Measurements from ENCODE around the gene NCAPD2. TPM values are rescaled to one million over a fixed set of nuclear protein-coding genes. Genes with fewer than 3 reads are reported as not detected.
A peak's percentile ranks its signal among the peaks of the same experiment; 100 is the strongest.
"Not testable (repeated sequence)": the region's sequence is repeated elsewhere in the genome, so short reads cannot be mapped to it uniquely, and the experiment has no call there.

The NCAPD2 gene
- polyA plus RNA-seq, 1 of the 3 experiments (the other 2 are of a cell fraction) = 46.9 TPM

- H3K9ac ChIP-seq = peak overlapping the region; percentile 99
- WGBS (ENCODE audit: low lambda C conversion rate) = 30% methylated on average over 5 of the region's 17 CpGs
- H3K36me3 ChIP-seq (replicated peaks in 1 of 2; ENCODE audit: control insufficient read depth in 1 of 2, insufficient read depth in 2 of 2, low read length in 1 of 2) = peaks cover 36 to 53% of the 10 kb centered on the region in 2 experiments
- peak overlapping the region; percentile 22 to 93; a peak in 3 of 4 replicates for H3K4me3 ChIP-seq (ENCODE audit: low read depth in 2 of 2, low read length in 1 of 2)
- H3K27ac ChIP-seq (ENCODE audit: low read depth in 2 of 2, low read length in 1 of 2) = peak overlapping the region; percentile 58 to 96; a peak in 3 of 4 replicates
- H3K79me2 ChIP-seq (ENCODE audit: insufficient read depth) = peaks cover 59% of the 10 kb centered on the region
- not testable (repeated sequence) for H3K27me3 ChIP-seq (ENCODE audit: insufficient read depth); H2AFZ ChIP-seq (ENCODE audit: low read depth); H3K9me3 ChIP-seq; H3K9me2 ChIP-seq
- H4K20me1 ChIP-seq (ENCODE audit: insufficient read depth) = peaks cover 55% of the 10 kb centered on the region
- ChIA-PET CTCF (interaction anchor here (0.6 to 9.4 kb wide), 42 partner anchors 9 to 549 kb away, joined by 3 to 228 read pairs (median 4); partner anchors contain the start of genes IFFO1, MRPL51, NOP2 and TNFRSF1A), POLR2A (interaction anchor here (0.8 to 5.4 kb wide), 7 partner anchors 9 to 68 kb away, joined by 3 to 73 read pairs (median 6); partner anchors contain the start of genes MRPL51, NOP2 and VAMP1)
- H3K4me1 ChIP-seq (ENCODE audit: control insufficient read depth in 1 of 2, insufficient read depth in 2 of 2, low read depth in 1 of 2, low read length in 1 of 2) = peaks cover 7 to 23% of the 10 kb centered on the region in 2 experiments; a peak in 3 of 4 replicates
- H3K4me2 ChIP-seq = peak overlapping the region; percentile 100
- peaks cover 77% of the 10 kb centered on the region for H3F3A ChIP-seq (replicated peaks; ENCODE audit: insufficient read depth)
- peak; percentile 71 for DNase-seq
- TF ChIP-seq SMC3 (IDR thresholded peaks at IDR 0.05; ENCODE audit: low read depth, low read length) (peak; percentile 49), CTCF (IDR thresholded peaks at IDR 0.05) (peak; percentile 91), MXI1 (IDR thresholded peaks at IDR 0.05; ENCODE audit: low read depth, low read length) (0 out of 2 replicates have a peak, but pooled peaks have one; percentile 19), RAD21 (IDR thresholded peaks at IDR 0.05; ENCODE audit: low read length) (peak; percentile 63), JUND (IDR thresholded peaks at IDR 0.05) (0 out of 2 replicates have a peak, but pooled peaks have one; percentile 8)
- TF ChIP-seq, protein P1, sequence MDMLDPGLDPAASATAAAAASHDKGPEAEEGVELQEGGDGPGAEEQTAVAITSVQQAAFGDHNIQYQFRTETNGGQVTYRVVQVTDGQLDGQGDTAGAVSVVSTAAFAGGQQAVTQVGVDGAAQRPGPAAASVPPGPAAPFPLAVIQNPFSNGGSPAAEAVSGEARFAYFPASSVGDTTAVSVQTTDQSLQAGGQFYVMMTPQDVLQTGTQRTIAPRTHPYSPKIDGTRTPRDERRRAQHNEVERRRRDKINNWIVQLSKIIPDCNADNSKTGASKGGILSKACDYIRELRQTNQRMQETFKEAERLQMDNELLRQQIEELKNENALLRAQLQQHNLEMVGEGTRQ (IDR thresholded peaks at IDR 0.05; ENCODE audit: borderline replicate concordance, low read depth, low read length) = 0 out of 2 replicates have a peak, but pooled peaks have one; percentile 1
These were observed 43.9 kb downstream of the NCAPD2 start for GRCh38 chr12:6537580-6538419.

DNA sequence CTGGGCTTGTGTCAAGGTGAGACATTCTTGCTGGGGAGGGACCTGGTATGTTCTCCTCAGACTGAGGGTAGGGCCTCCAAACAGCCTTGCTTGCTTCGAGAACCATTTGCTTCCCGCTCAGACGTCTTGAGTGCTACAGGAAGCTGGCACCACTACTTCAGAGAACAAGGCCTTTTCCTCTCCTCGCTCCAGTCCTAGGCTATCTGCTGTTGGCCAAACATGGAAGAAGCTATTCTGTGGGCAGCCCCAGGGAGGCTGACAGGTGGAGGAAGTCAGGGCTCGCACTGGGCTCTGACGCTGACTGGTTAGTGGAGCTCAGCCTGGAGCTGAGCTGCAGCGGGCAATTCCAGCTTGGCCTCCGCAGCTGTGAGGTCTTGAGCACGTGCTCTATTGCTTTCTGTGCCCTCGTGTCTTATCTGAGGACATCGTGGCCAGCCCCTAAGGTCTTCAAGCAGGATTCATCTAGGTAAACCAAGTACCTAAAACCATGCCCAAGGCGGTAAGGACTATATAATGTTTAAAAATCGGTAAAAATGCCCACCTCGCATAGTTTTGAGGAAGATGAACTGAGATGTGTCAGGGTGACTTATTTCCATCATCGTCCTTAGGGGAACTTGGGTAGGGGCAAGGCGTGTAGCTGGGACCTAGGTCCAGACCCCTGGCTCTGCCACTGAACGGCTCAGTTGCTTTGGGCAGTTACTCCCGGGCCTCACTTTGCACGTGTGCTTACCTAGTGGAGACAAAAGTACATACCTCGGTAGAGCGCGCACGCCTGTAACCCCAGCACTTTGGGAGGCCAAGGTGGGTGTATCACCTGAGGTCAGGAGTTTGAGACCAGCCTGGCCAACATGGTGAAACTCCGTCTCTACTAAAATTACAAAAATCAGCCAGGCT lies 44.8 kb downstream of the NCAPD2 start:
- CTCF ChIA-PET = interaction anchor here (0.6 to 9.4 kb wide), 24 partner anchors 10 to 550 kb away, joined by 3 to 228 read pairs (median 5); partner anchors contain the start of genes IFFO1, MRPL51, NOP2 and VAMP1
- peaks cover 55% of the 10 kb centered on the region for H4K20me1 ChIP-seq (ENCODE audit: insufficient read depth)
- no peak overlapping the region for H3K4me3 ChIP-seq (ENCODE audit: low read depth in 2 of 2, low read length in 1 of 2)
- POLR2A ChIA-PET = interaction anchor here (0.6 to 5.4 kb wide), 12 partner anchors 9 to 75 kb away, joined by 3 to 73 read pairs (median 4); partner anchors contain the start of genes MRPL51, NOP2 and VAMP1
- no peaks in the 10 kb centered on the region for H3K9me2 ChIP-seq
- H3K36me3 ChIP-seq (replicated peaks in 1 of 2; ENCODE audit: control insufficient read depth in 1 of 2, insufficient read depth in 2 of 2, low read length in 1 of 2) = peaks cover 36 to 56% of the 10 kb centered on the region in 2 experiments
- 0 out of 2 replicates have a peak overlapping the region, but pooled peaks have one; percentile 99 for H3K9ac ChIP-seq
- peak overlapping the region; percentile 100; the same call in 1 of the 2 replicates for H3K4me2 ChIP-seq
- peak overlapping the region; percentile 55 to 96; a peak in 3 of 4 replicates for H3K27ac ChIP-seq (ENCODE audit: low read depth in 2 of 2, low read length in 1 of 2)
- no peaks in the 10 kb centered on the region for H3K9me3 ChIP-seq
- peaks cover 59% of the 10 kb centered on the region for H3K79me2 ChIP-seq (ENCODE audit: insufficient read depth)
- no peak overlapping the region for H2AFZ ChIP-seq (ENCODE audit: low read depth)
- peaks cover 74% of the 10 kb centered on the region for H3F3A ChIP-seq (replicated peaks; ENCODE audit: insufficient read depth)
- 70% methylated on average over 19 of the region's 24 CpGs for WGBS (ENCODE audit: low lambda C conversion rate)
- H3K4me1 ChIP-seq (ENCODE audit: control insufficient read depth in 1 of 2, insufficient read depth in 2 of 2, low read depth in 1 of 2, low read length in 1 of 2) = peaks cover 5 to 20% of the 10 kb centered on the region in 2 experiments; a peak in 3 of 4 replicates
- H3K27me3 ChIP-seq (ENCODE audit: insufficient read depth) = no peaks in the 10 kb centered on the region
- DNase-seq = peak; percentile 40
- TF ChIP-seq FOXJ3 (CRISPR knock-in tag; IDR thresholded peaks at IDR 0.05) (no peak), MAX (IDR thresholded peaks at IDR 0.05; ENCODE audit: low read depth) (0 out of 2 replicates have a peak, but pooled peaks have one; percentile 13), GATA2 (CRISPR knock-in tag; IDR thresholded peaks at IDR 0.05) (no peak), ZBTB33 (IDR thresholded peaks at IDR 0.05; ENCODE audit: borderline replicate concordance, low read depth) (peak; percentile 11; the same call in 1 of the 2 replicates), TEAD4 (IDR thresholded peaks at IDR 0.05; ENCODE audit: borderline replicate concordance, insufficient read depth) (no peak)
- TF ChIP-seq, protein P2, sequence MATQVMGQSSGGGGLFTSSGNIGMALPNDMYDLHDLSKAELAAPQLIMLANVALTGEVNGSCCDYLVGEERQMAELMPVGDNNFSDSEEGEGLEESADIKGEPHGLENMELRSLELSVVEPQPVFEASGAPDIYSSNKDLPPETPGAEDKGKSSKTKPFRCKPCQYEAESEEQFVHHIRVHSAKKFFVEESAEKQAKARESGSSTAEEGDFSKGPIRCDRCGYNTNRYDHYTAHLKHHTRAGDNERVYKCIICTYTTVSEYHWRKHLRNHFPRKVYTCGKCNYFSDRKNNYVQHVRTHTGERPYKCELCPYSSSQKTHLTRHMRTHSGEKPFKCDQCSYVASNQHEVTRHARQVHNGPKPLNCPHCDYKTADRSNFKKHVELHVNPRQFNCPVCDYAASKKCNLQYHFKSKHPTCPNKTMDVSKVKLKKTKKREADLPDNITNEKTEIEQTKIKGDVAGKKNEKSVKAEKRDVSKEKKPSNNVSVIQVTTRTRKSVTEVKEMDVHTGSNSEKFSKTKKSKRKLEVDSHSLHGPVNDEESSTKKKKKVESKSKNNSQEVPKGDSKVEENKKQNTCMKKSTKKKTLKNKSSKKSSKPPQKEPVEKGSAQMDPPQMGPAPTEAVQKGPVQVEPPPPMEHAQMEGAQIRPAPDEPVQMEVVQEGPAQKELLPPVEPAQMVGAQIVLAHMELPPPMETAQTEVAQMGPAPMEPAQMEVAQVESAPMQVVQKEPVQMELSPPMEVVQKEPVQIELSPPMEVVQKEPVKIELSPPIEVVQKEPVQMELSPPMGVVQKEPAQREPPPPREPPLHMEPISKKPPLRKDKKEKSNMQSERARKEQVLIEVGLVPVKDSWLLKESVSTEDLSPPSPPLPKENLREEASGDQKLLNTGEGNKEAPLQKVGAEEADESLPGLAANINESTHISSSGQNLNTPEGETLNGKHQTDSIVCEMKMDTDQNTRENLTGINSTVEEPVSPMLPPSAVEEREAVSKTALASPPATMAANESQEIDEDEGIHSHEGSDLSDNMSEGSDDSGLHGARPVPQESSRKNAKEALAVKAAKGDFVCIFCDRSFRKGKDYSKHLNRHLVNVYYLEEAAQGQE (IDR thresholded peaks at IDR 0.05; ENCODE audit: low read depth, low read length) = no peak
